Uterus (tissue), 4 donors: Measurements from ENCODE around the gene PAMR1. TPM values are rescaled to one million over a fixed set of nuclear protein-coding genes. Genes with fewer than 3 reads are reported as not detected.

ENCODE experiments used
- DNase-seq, 2 donors: peaks; one replicate each; pipeline ENCODE4 v3.0.0-alpha.2; 2019 to 2020
- H3K27ac ChIP-seq, 2 donors: fragments of 200-600 bp; sonication (generic); 1 replicate in 1 of 2; 2 replicates in 1 of 2; pipeline ENCODE4 v1.5.1; 2016 to 2018
- H3K27me3 ChIP-seq, 2 donors: fragments of 200-600 bp; sonication (generic); one replicate each; pipeline ENCODE4 v1.5.1; 2018 to 2019; ENCODE audit warnings: control low read depth in 1 of 2
- H3K36me3 ChIP-seq, 2 donors: fragments of 200-600 bp; sonication (generic); one replicate each; pipeline ENCODE4 v1.5.1; 2019; ENCODE audit warnings: control low read depth in 1 of 2
- H3K4me1 ChIP-seq, 2 donors: fragments of 200-600 bp; sonication (generic); one replicate each; pipeline ENCODE4 v1.5.1; 2018 to 2019; ENCODE audit warnings: control low read depth in 1 of 2
- H3K4me3 ChIP-seq, 2 donors: fragments of 200-600 bp; sonication (generic); 1 replicate in 1 of 2; 2 replicates in 1 of 2; pipeline ENCODE4 v1.5.1; 2018 to 2019; ENCODE audit warnings: mild to moderate bottlenecking in 1 of 2
- H3K9me3 ChIP-seq, 2 donors: fragments of 200-600 bp; sonication (generic); one replicate each; pipeline ENCODE4 v1.5.1; 2019; ENCODE audit warnings: control low read depth in 1 of 2
- POLR2A ChIP-seq, 2 donors: fragments of 450-650 bp; IDR thresholded peaks; one replicate each; pipeline ENCODE4 v1.6.1; 2016; ENCODE audit warnings: antibody characterized with exemption in 2 of 2, mild to moderate bottlenecking in 1 of 2, moderate library complexity in 1 of 2
- intact Hi-C: fragments of 100-400 bp; cut with DNase I; formaldehyde crosslinking; loops from one replicate; pipeline ENCODE4 v1.15.1; 2023; ENCODE audit warnings: low total_unique reads
- total RNA-seq, 4 donors: library from RNA; depleted of rRNA in 3 of 4; stranded (reverse); fragments of >200 nt in 3 of 4; gene quantifications; one replicate each; pipeline versions ENCODE4 v1.1.0 to v1.2.4, GENCODE V29; 2014 to 2023
- TF ChIP-seq, protein P1 (sequence below), 4 experiments: fragments of 200-600 bp in 2 of 4; fragments of 450-650 bp in 2 of 4; sonication (generic) in 2 of 4; IDR thresholded peaks; one replicate each; pipeline ENCODE4 v1.5.1; 2016 to 2019; ENCODE audit warnings: antibody characterized with exemption in 4 of 4, mild to moderate bottlenecking in 2 of 4, moderate library complexity in 1 of 4
- donor health status: DM: yes; HTN: yes; CAD: no.

Gene PAMR1
- total RNA-seq, 4 donors from 2014 or later: 26.8 to 172 (median 53.6) TPM

DNA sequence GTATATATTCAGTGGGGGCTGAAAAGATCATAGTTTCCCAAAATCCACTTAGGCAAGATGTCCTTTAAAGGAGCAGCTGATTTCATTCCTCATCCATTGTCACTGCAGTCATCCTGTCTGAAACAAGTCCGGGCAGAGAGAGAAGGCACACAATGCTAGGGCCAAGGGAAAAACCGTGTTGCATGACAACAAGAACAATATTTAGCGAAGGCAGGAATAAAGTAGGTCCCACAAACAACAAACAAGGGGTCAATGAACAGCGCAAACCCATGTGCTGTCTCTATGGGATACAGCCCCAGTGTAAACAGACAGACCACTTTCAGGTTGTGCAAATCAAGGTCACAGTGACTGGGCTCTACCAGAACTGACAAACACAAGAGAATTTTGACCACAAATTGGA is 9.0 kb downstream of the PAMR1 start:
- DNase-seq: no peak
- intact Hi-C loops: no loop called here
- no peaks in the 10 kb centered on the region for H3K9me3 ChIP-seq
- no peaks in the 10 kb centered on the region for H3K4me1 ChIP-seq
- H3K4me3 ChIP-seq: no peak overlapping the region
- H3K36me3 ChIP-seq: no peaks in the 10 kb centered on the region
- TF ChIP-seq POLR2A (IDR thresholded peaks at IDR 0.05): no peak
- TF ChIP-seq, protein P1, sequence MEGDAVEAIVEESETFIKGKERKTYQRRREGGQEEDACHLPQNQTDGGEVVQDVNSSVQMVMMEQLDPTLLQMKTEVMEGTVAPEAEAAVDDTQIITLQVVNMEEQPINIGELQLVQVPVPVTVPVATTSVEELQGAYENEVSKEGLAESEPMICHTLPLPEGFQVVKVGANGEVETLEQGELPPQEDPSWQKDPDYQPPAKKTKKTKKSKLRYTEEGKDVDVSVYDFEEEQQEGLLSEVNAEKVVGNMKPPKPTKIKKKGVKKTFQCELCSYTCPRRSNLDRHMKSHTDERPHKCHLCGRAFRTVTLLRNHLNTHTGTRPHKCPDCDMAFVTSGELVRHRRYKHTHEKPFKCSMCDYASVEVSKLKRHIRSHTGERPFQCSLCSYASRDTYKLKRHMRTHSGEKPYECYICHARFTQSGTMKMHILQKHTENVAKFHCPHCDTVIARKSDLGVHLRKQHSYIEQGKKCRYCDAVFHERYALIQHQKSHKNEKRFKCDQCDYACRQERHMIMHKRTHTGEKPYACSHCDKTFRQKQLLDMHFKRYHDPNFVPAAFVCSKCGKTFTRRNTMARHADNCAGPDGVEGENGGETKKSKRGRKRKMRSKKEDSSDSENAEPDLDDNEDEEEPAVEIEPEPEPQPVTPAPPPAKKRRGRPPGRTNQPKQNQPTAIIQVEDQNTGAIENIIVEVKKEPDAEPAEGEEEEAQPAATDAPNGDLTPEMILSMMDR (IDR thresholded peaks at IDR 0.05): no peak
- no peaks in the 10 kb centered on the region for H3K27me3 ChIP-seq
- H3K27ac ChIP-seq: no peak overlapping the region

- intact Hi-C loops: no loop called here
- Histone ChIP-seq H3K4me3 (no peak overlapping the region), H3K4me1 (no peaks in the 10 kb centered on the region), H3K9me3 (no peaks in the 10 kb centered on the region), H3K27ac (no peak overlapping the region), H3K27me3 (no peaks in the 10 kb centered on the region), H3K36me3 (no peaks in the 10 kb centered on the region)
- TF ChIP-seq, protein P1 (IDR thresholded peaks at IDR 0.05): no peak
- TF ChIP-seq POLR2A (IDR thresholded peaks at IDR 0.05): no peak
- DNase-seq: peak in 1 of 2 donors; percentile 47
Observed at GRCh38 chr11:35515224-35515623, 10.2 kb downstream of the PAMR1 start.

GRCh38 chr11:35514481-35514880 is 10.9 kb downstream of the PAMR1 start:
- intact Hi-C loops: no loop called here
- Histone ChIP-seq H3K4me3 (no peak overlapping the region), H3K9me3 (no peaks in the 10 kb centered on the region), H3K27me3 (no peaks in the 10 kb centered on the region), H3K4me1 (no peaks in the 10 kb centered on the region), H3K36me3 (no peaks in the 10 kb centered on the region), H3K27ac (no peak overlapping the region)
- TF ChIP-seq, protein P1 (IDR thresholded peaks at IDR 0.05): no peak
- TF ChIP-seq POLR2A (IDR thresholded peaks at IDR 0.05): no peak
- DNase-seq: no peak

DNA sequence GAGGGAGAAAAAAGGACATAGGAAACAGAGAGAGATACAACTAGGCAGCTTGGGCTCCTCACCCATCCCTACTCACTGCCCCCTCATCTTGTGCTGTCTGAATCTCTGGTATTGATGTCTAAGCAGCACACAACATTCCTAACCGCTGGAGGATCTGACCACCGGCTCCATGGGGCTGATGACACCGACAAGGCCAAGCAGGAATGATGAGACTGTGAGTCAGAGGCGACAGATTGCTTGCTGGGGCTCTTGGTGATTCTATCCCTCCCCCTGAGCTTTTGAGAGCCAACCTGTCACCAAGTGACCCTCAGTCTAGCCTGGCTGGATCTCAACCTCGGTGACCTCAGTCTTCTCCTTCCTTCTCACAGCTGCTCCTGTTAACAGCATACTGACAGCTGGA is 13.8 kb downstream of the PAMR1 start:
- intact Hi-C loops: no loop called here
- Histone ChIP-seq H3K27ac (no peak overlapping the region), H3K4me1 (no peaks in the 10 kb centered on the region), H3K36me3 (no peaks in the 10 kb centered on the region), H3K4me3 (no peak overlapping the region), H3K9me3 (no peaks in the 10 kb centered on the region), H3K27me3 (no peaks in the 10 kb centered on the region)
- DNase-seq: no peak
- TF ChIP-seq POLR2A (IDR thresholded peaks at IDR 0.05): no peak
- TF ChIP-seq, protein P1 (IDR thresholded peaks at IDR 0.05): no peak

GRCh38 chr11:35507688-35508087 is 17.7 kb downstream of the PAMR1 start:
- no peaks in the 10 kb centered on the region for H3K36me3 ChIP-seq
- no peaks in the 10 kb centered on the region for H3K9me3 ChIP-seq
- DNase-seq: no peak
- H3K27ac ChIP-seq: no peak overlapping the region
- no peak for TF ChIP-seq POLR2A (IDR thresholded peaks at IDR 0.05)
- TF ChIP-seq, protein P1 (IDR thresholded peaks at IDR 0.05): no peak
- no peaks in the 10 kb centered on the region for H3K27me3 ChIP-seq
- H3K4me3 ChIP-seq: no peak overlapping the region
- H3K4me1 ChIP-seq: no peaks in the 10 kb centered on the region
- intact Hi-C loops: no loop called here
